WTC11 (cell line): Measurements from ENCODE around the gene NKX6-2. TPM values are rescaled to one million over a fixed set of nuclear protein-coding genes. Genes with fewer than 3 reads are reported as not detected.

Experiments
- ATAC-seq: fragments of 200-7000 bp; cut with Tn5 transposase; 2 replicates; pipeline ENCODE4 v1.10.0; 2021; ENCODE audit warnings: mild to moderate bottlenecking, moderate library complexity
- CTCF ChIA-PET: fragments of 300-600 bp; sonication (Branson Sonifier 250); formaldehyde crosslinking; loops from one replicate; lab custom pipeline; 2021; ENCODE audit warnings: antibody characterized with exemption; lab: Charles Lee
- POLR2A ChIA-PET: fragments of 350-600 bp; sonication (Branson Sonifier 250); formaldehyde crosslinking; loops from one replicate; lab custom pipeline; 2021; ENCODE audit warnings: antibody characterized with exemption; lab: Charles Lee
- DNase-seq: peaks from one replicate; pipeline ENCODE4 v3.0.0; 2021; ENCODE audit warnings: low spot score
- H3K27ac Mint-ChIP-seq: 2 replicates; pipeline ENCODE4 v1.8.0; 2021; ENCODE audit warnings: mixed read lengths
- H3K27me3 Mint-ChIP-seq: 2 replicates; pipeline ENCODE4 v1.8.0; 2021; ENCODE audit warnings: low read depth, mild to moderate bottlenecking, moderate library complexity, mixed read lengths
- H3K36me3 Mint-ChIP-seq: 2 replicates; pipeline ENCODE4 v1.8.0; 2021; ENCODE audit warnings: mixed read lengths
- H3K4me1 Mint-ChIP-seq: 2 replicates; pipeline ENCODE4 v1.8.0; 2022; ENCODE audit warnings: mixed read lengths
- H3K4me3 Mint-ChIP-seq: 2 replicates; pipeline ENCODE4 v1.8.0; 2021; ENCODE audit warnings: mild to moderate bottlenecking, moderate library complexity, mixed read lengths
- H3K9me3 Mint-ChIP-seq: 2 replicates; pipeline ENCODE4 v1.8.0; 2021; ENCODE audit warnings: mixed read lengths
- FOXP1 ChIP-seq: sonication (generic); formaldehyde crosslinking; IDR thresholded peaks from 2 replicates; pipeline ENCODE4 v1.8.0; 2022; ENCODE audit warnings: missing genetic modification reagents, mild to moderate bottlenecking, moderate library complexity, borderline replicate concordance
- GTF2I ChIP-seq: fragments of 250-450 bp; sonication (Bioruptor Pico); conservative IDR thresholded peaks from 2 replicates; pipeline ENCODE4 v1.4.0; 2021; ENCODE audit warnings: mild to moderate bottlenecking
- JAZF1 ChIP-seq: fragments of 250-450 bp; sonication (Bioruptor Pico); IDR thresholded peaks from 2 replicates; pipeline ENCODE4 v1.9.0; 2021; ENCODE audit warnings: moderate library complexity, mild to moderate bottlenecking, inconsistent platforms
- NFYB ChIP-seq: sonication (generic); formaldehyde crosslinking; conservative IDR thresholded peaks from 2 replicates; pipeline ENCODE4 v1.8.0; 2022; ENCODE audit warnings: low read depth, missing genetic modification reagents
- SMAD4 ChIP-seq: sonication (generic); formaldehyde crosslinking; IDR thresholded peaks from 2 replicates; pipeline ENCODE4 v1.8.0; 2022; ENCODE audit warnings: mild to moderate bottlenecking, missing genetic modification reagents
- ZNF396 ChIP-seq: fragments of 250-450 bp; sonication (Bioruptor Pico); IDR thresholded peaks from 2 replicates; pipeline ENCODE4 v1.8.0; 2021; ENCODE audit warnings: mild to moderate bottlenecking, moderate library complexity, borderline replicate concordance
- ZNF423 ChIP-seq: fragments of 250-450 bp; sonication (Bioruptor Pico); IDR thresholded peaks from 2 replicates; pipeline ENCODE4 v2.1.2; 2022; ENCODE audit warnings: mild to moderate bottlenecking, moderate library complexity
- total RNA-seq: library from RNA; stranded (reverse); gene quantifications from 3 replicates; pipeline ENCODE4 v1.2.3, GENCODE V29; 2021
- TF ChIP-seq, protein P1 (sequence below): sonication (generic); formaldehyde crosslinking; IDR thresholded peaks from 2 replicates; pipeline ENCODE4 v1.8.1; 2023; ENCODE audit warnings: mild to moderate bottlenecking, moderate library complexity, missing genetic modification reagents
- TF ChIP-seq, protein P2 (sequence below): sonication (generic); formaldehyde crosslinking; IDR thresholded peaks from 2 replicates; pipeline ENCODE4 v1.8.1; 2023; ENCODE audit warnings: mild to moderate bottlenecking, missing genetic modification reagents
- TF ChIP-seq, protein P3 (sequence below): fragments of 250-450 bp; sonication (Bioruptor Pico); IDR thresholded peaks from 2 replicates; pipeline ENCODE4 v1.9.0; 2021; ENCODE audit warnings: moderate library complexity, mild to moderate bottlenecking, inconsistent platforms, borderline replicate concordance
- TF ChIP-seq, protein P4 (sequence below): sonication (generic); formaldehyde crosslinking; IDR thresholded peaks from 2 replicates; pipeline ENCODE4 v1.8.1; 2023; ENCODE audit warnings: mild to moderate bottlenecking, missing genetic modification reagents, moderate library complexity
- TF ChIP-seq, protein P5 (sequence below): fragments of 250-450 bp; sonication (Bioruptor Pico); IDR thresholded peaks from 2 replicates; pipeline ENCODE4 v1.8.0; 2021; ENCODE audit warnings: mild to moderate bottlenecking
- TF ChIP-seq, protein P6 (sequence below): fragments of 250-450 bp; sonication (Bioruptor Pico); IDR thresholded peaks from 2 replicates; pipeline ENCODE4 v1.9.0; 2021; ENCODE audit warnings: mild to moderate bottlenecking
- TF ChIP-seq, protein P7 (sequence below): sonication (generic); formaldehyde crosslinking; IDR thresholded peaks from 2 replicates; pipeline ENCODE4 v1.8.1; 2022; ENCODE audit warnings: mild to moderate bottlenecking, missing genetic modification reagents, moderate library complexity, borderline replicate concordance

Gene NKX6-2
- total RNA-seq, 1 experiment from 2014 or later: 0.15 TPM

DNA sequence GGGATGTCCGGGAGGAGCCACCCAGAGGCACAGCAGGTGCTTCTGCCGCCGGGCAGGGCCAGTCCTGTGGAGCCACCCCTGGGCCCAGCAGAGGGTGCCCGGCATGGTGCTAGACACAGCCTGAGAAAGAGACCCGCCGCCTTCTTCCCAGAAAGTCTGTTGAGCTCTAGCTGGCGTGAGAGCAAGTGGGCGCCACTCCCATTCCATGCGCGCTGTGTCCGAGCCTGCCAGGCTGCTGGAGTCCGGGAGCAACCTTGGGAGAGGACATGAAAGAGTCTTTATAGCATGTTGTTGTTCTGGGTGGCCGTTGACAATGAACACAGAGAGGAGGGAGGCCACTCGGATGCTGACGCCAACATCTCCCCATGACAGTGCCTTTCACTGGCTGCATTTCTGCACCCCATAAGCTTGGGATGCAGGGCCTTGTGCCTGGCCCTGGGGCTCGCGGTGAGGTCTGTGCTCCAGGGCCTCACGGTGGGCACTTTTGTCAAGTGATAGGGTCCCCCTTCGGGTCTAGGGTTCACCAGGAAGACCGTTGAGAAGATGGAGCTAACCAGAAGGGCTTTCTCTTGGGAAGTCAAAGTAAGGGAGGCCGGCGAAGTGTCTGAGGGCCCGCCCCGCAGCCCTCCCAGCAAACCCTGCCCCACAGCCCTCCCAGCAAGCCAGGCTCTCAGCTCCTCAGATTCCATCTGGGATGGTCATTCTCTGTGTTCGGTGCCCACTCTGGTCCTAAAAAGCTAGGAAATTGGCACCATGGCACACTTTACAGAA, 47.3 kb downstream of the NKX6-2 start (continued):
- TF ChIP-seq, protein P1, sequence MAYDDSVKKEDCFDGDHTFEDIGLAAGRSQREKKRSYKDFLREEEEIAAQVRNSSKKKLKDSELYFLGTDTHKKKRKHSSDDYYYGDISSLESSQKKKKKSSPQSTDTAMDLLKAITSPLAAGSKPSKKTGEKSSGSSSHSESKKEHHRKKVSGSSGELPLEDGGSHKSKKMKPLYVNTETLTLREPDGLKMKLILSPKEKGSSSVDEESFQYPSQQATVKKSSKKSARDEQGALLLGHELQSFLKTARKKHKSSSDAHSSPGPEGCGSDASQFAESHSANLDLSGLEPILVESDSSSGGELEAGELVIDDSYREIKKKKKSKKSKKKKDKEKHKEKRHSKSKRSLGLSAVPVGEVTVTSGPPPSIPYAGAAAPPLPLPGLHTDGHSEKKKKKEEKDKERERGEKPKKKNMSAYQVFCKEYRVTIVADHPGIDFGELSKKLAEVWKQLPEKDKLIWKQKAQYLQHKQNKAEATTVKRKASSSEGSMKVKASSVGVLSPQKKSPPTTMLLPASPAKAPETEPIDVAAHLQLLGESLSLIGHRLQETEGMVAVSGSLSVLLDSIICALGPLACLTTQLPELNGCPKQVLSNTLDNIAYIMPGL (CRISPR knock-in tag): no peak

DNA sequence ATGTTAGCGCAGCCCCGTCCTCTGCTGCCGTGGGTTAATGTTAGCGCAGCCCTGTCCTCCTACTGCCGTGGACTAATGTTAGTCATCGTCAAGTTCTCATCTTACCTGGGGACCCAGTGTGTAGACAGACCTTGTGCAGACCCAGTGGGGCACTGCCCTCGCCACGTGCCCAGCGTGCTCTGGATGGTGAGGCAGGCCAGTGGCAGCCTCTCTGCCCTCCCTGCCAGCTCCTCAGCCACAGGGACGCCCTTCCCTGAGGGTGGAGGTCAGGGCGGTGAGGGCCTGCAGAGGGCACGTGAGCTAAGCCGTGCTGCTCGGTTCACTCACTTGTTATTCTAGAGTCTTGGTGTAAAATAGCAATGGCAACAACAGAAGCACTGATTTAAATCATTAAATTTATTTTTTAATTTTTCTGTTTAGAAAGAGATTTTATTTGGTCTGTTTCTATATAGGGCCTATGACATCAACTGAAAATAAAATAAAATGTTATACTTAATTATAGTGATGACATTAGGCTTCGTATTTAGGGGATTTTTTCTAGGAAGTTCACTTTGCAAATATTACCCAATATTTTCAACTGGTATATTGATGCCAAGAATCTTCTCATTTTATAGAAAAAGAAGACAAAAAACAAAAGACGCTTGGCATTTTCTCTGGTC, 48.4 kb downstream of the NKX6-2 start:
- ChIA-PET CTCF (no interaction called here), POLR2A (no interaction called here)
- Mint-ChIP-seq H3K27ac (no peak overlapping the region), H3K4me1 (peaks cover 2% of the 10 kb centered on the region; the same call in 1 of the 2 replicates), H3K27me3 (no peaks in the 10 kb centered on the region), H3K9me3 (no peaks in the 10 kb centered on the region), H3K36me3 (no peaks in the 10 kb centered on the region), H3K4me3 (no peak overlapping the region)
- no peak for ATAC-seq
- DNase-seq: no peak
- TF ChIP-seq NFYB (CRISPR knock-in tag) (no peak), ZNF396 (CRISPR knock-in tag) (no peak), GTF2I (CRISPR knock-in tag) (no peak), SMAD4 (CRISPR knock-in tag) (no peak), ZNF423 (CRISPR knock-in tag) (no peak), JAZF1 (CRISPR knock-in tag) (no peak), FOXP1 (CRISPR knock-in tag) (no peak)
- TF ChIP-seq, protein P2, sequence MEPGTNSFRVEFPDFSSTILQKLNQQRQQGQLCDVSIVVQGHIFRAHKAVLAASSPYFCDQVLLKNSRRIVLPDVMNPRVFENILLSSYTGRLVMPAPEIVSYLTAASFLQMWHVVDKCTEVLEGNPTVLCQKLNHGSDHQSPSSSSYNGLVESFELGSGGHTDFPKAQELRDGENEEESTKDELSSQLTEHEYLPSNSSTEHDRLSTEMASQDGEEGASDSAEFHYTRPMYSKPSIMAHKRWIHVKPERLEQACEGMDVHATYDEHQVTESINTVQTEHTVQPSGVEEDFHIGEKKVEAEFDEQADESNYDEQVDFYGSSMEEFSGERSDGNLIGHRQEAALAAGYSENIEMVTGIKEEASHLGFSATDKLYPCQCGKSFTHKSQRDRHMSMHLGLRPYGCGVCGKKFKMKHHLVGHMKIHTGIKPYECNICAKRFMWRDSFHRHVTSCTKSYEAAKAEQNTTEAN (CRISPR knock-in tag): no peak
- TF ChIP-seq, protein P3, sequence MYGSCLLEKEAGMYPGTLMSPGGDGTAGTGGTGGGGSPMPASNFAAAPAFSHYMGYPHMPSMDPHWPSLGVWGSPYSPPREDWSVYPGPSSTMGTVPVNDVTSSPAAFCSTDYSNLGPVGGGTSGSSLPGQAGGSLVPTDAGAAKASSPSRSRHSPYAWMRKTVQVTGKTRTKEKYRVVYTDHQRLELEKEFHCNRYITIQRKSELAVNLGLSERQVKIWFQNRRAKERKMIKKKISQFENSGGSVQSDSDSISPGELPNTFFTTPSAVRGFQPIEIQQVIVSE (CRISPR knock-in tag): no peak
- TF ChIP-seq, protein P4, sequence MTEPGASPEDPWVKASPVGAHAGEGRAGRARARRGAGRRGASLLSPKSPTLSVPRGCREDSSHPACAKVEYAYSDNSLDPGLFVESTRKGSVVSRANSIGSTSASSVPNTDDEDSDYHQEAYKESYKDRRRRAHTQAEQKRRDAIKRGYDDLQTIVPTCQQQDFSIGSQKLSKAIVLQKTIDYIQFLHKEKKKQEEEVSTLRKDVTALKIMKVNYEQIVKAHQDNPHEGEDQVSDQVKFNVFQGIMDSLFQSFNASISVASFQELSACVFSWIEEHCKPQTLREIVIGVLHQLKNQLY (CRISPR knock-in tag): no peak
- TF ChIP-seq, protein P5, sequence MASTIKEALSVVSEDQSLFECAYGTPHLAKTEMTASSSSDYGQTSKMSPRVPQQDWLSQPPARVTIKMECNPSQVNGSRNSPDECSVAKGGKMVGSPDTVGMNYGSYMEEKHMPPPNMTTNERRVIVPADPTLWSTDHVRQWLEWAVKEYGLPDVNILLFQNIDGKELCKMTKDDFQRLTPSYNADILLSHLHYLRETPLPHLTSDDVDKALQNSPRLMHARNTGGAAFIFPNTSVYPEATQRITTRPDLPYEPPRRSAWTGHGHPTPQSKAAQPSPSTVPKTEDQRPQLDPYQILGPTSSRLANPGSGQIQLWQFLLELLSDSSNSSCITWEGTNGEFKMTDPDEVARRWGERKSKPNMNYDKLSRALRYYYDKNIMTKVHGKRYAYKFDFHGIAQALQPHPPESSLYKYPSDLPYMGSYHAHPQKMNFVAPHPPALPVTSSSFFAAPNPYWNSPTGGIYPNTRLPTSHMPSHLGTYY (CRISPR knock-in tag): no peak
- TF ChIP-seq, protein P6, sequence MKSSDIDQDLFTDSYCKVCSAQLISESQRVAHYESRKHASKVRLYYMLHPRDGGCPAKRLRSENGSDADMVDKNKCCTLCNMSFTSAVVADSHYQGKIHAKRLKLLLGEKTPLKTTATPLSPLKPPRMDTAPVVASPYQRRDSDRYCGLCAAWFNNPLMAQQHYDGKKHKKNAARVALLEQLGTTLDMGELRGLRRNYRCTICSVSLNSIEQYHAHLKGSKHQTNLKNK (CRISPR knock-in tag): no peak
- TF ChIP-seq, protein P7, sequence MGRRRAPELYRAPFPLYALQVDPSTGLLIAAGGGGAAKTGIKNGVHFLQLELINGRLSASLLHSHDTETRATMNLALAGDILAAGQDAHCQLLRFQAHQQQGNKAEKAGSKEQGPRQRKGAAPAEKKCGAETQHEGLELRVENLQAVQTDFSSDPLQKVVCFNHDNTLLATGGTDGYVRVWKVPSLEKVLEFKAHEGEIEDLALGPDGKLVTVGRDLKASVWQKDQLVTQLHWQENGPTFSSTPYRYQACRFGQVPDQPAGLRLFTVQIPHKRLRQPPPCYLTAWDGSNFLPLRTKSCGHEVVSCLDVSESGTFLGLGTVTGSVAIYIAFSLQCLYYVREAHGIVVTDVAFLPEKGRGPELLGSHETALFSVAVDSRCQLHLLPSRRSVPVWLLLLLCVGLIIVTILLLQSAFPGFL (CRISPR knock-in tag): no peak
